Astrocyte (in vitro differentiated cells and primary cell): Measurements from ENCODE around the gene GHRH. TPM values are rescaled to one million over a fixed set of nuclear protein-coding genes. Genes with fewer than 3 reads are reported as not detected.

Experiments used
- DNase-seq: peaks from one replicate; pipeline ENCODE4 v3.0.0-alpha.2; 2010; ENCODE audit warnings: low read depth
- FAIRE-seq: peaks from 2 replicates; lab custom pipeline; 2011; peaks lifted over from hg19 to GRCh38; lab: Jason Lieb, UNC
- H2AFZ ChIP-seq: 2 replicates; pipeline ENCODE4 v1.6.0; 2012; ENCODE audit warnings: low read depth, low read length, inconsistent platforms
- H3K27ac ChIP-seq: 2 replicates; pipeline ENCODE4 v1.5.1; 2011; ENCODE audit warnings: low read depth, low read length, inconsistent platforms
- H3K27me3 ChIP-seq: 2 replicates; pipeline ENCODE4 v1.6.0; 2011; ENCODE audit warnings: low read length, inconsistent platforms; ENCODE audit not compliant: insufficient read depth
- H3K36me3 ChIP-seq: 2 replicates; pipeline ENCODE4 v1.5.1; 2011; ENCODE audit warnings: low read length, inconsistent platforms; ENCODE audit not compliant: insufficient read depth
- H3K4me1 ChIP-seq: 2 replicates; pipeline ENCODE4 v1.5.1; 2011; ENCODE audit warnings: low read length, inconsistent platforms; ENCODE audit not compliant: insufficient read depth
- H3K4me2 ChIP-seq: 2 replicates; pipeline ENCODE4 v1.6.0; 2012; ENCODE audit warnings: low read length, inconsistent platforms
- H3K4me3 ChIP-seq: 2 replicates; pipeline ENCODE4 v1.5.1; 2011; ENCODE audit warnings: low read depth, mild to moderate bottlenecking, low read length, inconsistent platforms; ENCODE audit not compliant: insufficient read depth
- H3K79me2 ChIP-seq: 2 replicates; pipeline ENCODE4 v1.6.0; 2012; ENCODE audit warnings: mild to moderate bottlenecking, low read length, inconsistent platforms; ENCODE audit not compliant: insufficient read depth
- H3K9ac ChIP-seq: 2 replicates; pipeline ENCODE4 v1.6.0; 2012; ENCODE audit warnings: mild to moderate bottlenecking, low read length, inconsistent platforms
- H3K9me3 ChIP-seq: 2 replicates; pipeline ENCODE4 v1.5.1; 2012; ENCODE audit warnings: low read depth, mild to moderate bottlenecking, low read length, inconsistent platforms; ENCODE audit not compliant: insufficient read depth
- H4K20me1 ChIP-seq: 2 replicates; pipeline ENCODE4 v1.6.0; 2012; ENCODE audit warnings: low read length, inconsistent platforms; ENCODE audit not compliant: insufficient read depth
- H3K27ac Mint-ChIP-seq: one replicate; pipeline ENCODE4 v1.8.0; 2021; ENCODE audit warnings: mild to moderate bottlenecking, mixed read lengths; ENCODE audit not compliant: unreplicated experiment
- H3K27me3 Mint-ChIP-seq: one replicate; pipeline ENCODE4 v1.8.0; 2021; ENCODE audit warnings: low read depth, mixed read lengths; ENCODE audit not compliant: unreplicated experiment
- H3K36me3 Mint-ChIP-seq: one replicate; pipeline ENCODE4 v1.8.0; 2021; ENCODE audit warnings: low read depth, mixed read lengths; ENCODE audit not compliant: unreplicated experiment
- H3K4me1 Mint-ChIP-seq: one replicate; pipeline ENCODE4 v1.8.0; 2021; ENCODE audit warnings: low read depth, mixed read lengths; ENCODE audit not compliant: unreplicated experiment
- H3K4me3 Mint-ChIP-seq: one replicate; pipeline ENCODE4 v1.8.0; 2021; ENCODE audit warnings: mild to moderate bottlenecking, moderate library complexity, mixed read lengths; ENCODE audit not compliant: unreplicated experiment
- H3K9me3 Mint-ChIP-seq: one replicate; pipeline ENCODE4 v1.8.0; 2021; ENCODE audit warnings: mild to moderate bottlenecking, mixed read lengths; ENCODE audit not compliant: unreplicated experiment
- CTCF ChIP-seq: IDR thresholded peaks from 2 replicates; pipeline ENCODE4 v1.5.1; 2011; ENCODE audit warnings: low read depth, mild to moderate bottlenecking, inconsistent platforms, low read length, moderate library complexity; ENCODE audit not compliant: insufficient read depth
- EZH2 ChIP-seq: IDR thresholded peaks from 2 replicates; pipeline ENCODE4 v1.6.1; 2012; ENCODE audit warnings: mild to moderate bottlenecking, low read length, inconsistent platforms; ENCODE audit not compliant: insufficient read depth
- total RNA-seq: library from RNA; stranded (reverse); gene quantifications from 2 replicates; pipeline ENCODE4 v1.2.1, GENCODE V29; 2021

GHRH gene
- total RNA-seq, 1 donor from 2014 or later, result not detected

- no peak overlapping the region for H3K4me2 ChIP-seq
- no peak overlapping the region for H3K27ac Mint-ChIP-seq
- TF ChIP-seq CTCF, result no peak
- no peak for TF ChIP-seq EZH2
- peaks cover 21% of the 10 kb centered on the region for H4K20me1 ChIP-seq
- peaks cover 6% of the 10 kb centered on the region for H3K4me1 Mint-ChIP-seq
- peaks cover 27% of the 10 kb centered on the region for H3K36me3 Mint-ChIP-seq
- H3K9me3 ChIP-seq, result no peaks in the 10 kb centered on the region
- H3K27me3 Mint-ChIP-seq, result no peaks in the 10 kb centered on the region
- H3K27ac ChIP-seq, result no peak overlapping the region
- H3K79me2 ChIP-seq, result peaks cover 73% of the 10 kb centered on the region
- no peak overlapping the region for H3K4me3 Mint-ChIP-seq
- H3K27me3 ChIP-seq, result no peaks in the 10 kb centered on the region
- H3K9ac ChIP-seq, result no peak overlapping the region
- no peak overlapping the region for H2AFZ ChIP-seq
- peaks cover 18% of the 10 kb centered on the region for H3K36me3 ChIP-seq
- DNase-seq (no peak), FAIRE-seq (no peak)
- H3K9me3 Mint-ChIP-seq, result no peaks in the 10 kb centered on the region
- H3K4me3 ChIP-seq, result no peak overlapping the region
- H3K4me1 ChIP-seq, result peaks cover 14% of the 10 kb centered on the region
Measured at GRCh38 chr20:37301558-37301957, 39.9 kb upstream of the GHRH start.

GRCh38 chr20:37301120-37301519, 39.5 kb upstream of the GHRH start:
- H3K36me3 Mint-ChIP-seq, result peaks cover 27% of the 10 kb centered on the region
- peaks cover 9% of the 10 kb centered on the region for H3K4me1 Mint-ChIP-seq
- FAIRE-seq, result no peak
- no peak overlapping the region for H3K27ac Mint-ChIP-seq
- H3K9me3 Mint-ChIP-seq, result no peaks in the 10 kb centered on the region
- peaks cover 18% of the 10 kb centered on the region for H3K36me3 ChIP-seq
- H3K4me3 ChIP-seq, result no peak overlapping the region
- H4K20me1 ChIP-seq, result peaks cover 20% of the 10 kb centered on the region
- DNase-seq, result no peak
- no peaks in the 10 kb centered on the region for H3K27me3 Mint-ChIP-seq
- H3K27ac ChIP-seq, result no peak overlapping the region
- no peak overlapping the region for H2AFZ ChIP-seq
- no peak overlapping the region for H3K4me2 ChIP-seq
- no peaks in the 10 kb centered on the region for H3K27me3 ChIP-seq
- no peaks in the 10 kb centered on the region for H3K9me3 ChIP-seq
- H3K79me2 ChIP-seq, result peaks cover 74% of the 10 kb centered on the region
- TF ChIP-seq CTCF, result no peak
- TF ChIP-seq EZH2, result no peak
- no peak overlapping the region for H3K4me3 Mint-ChIP-seq
- H3K9ac ChIP-seq, result no peak overlapping the region
- peaks cover 18% of the 10 kb centered on the region for H3K4me1 ChIP-seq

- H3K4me1 Mint-ChIP-seq, result peaks cover 21% of the 10 kb centered on the region
- Histone ChIP-seq H3K9me3 (no peaks in the 10 kb centered on the region), H2AFZ (no peak overlapping the region), H3K27me3 (no peaks in the 10 kb centered on the region), H4K20me1 (peaks cover 14% of the 10 kb centered on the region), H3K4me2 (peak overlapping the region; percentile 36), H3K9ac (no peak overlapping the region), H3K27ac (no peak overlapping the region), H3K79me2 (peaks cover 74% of the 10 kb centered on the region), H3K4me1 (peaks cover 29% of the 10 kb centered on the region), H3K4me3 (no peak overlapping the region), H3K36me3 (peaks cover 18% of the 10 kb centered on the region)
- TF ChIP-seq EZH2 (no peak), CTCF (no peak)
- H3K4me3 Mint-ChIP-seq, result no peak overlapping the region
- no peak for FAIRE-seq
- no peaks in the 10 kb centered on the region for H3K9me3 Mint-ChIP-seq
- H3K27me3 Mint-ChIP-seq, result no peaks in the 10 kb centered on the region
- peaks cover 27% of the 10 kb centered on the region for H3K36me3 Mint-ChIP-seq
- H3K27ac Mint-ChIP-seq, result no peak overlapping the region
- DNase-seq, result peak; percentile 65
Measured at GRCh38 chr20:37299718-37300528, 38.3 kb upstream of the GHRH start.
